Adipocyte (in vitro differentiated cells): ENCODE data around the gene CPED1.
A peak's percentile ranks its signal among the peaks of the same experiment; 100 is the strongest.

Source experiments
- DNase-seq: peaks from one replicate; pipeline ENCODE4 v3.0.0-alpha.2; 2015; ENCODE audit warnings: low read depth
- H3K27me3 ChIP-seq: replicated peaks from 2 replicates; pipeline ENCODE4 v1.7.0; 2013; ENCODE audit warnings: mild to moderate bottlenecking, low read length, moderate library complexity; ENCODE audit not compliant: control insufficient read depth, insufficient read depth
- H3K36me3 ChIP-seq: 2 replicates; pipeline ENCODE4 v1.7.0; 2013; ENCODE audit warnings: low read length, mild to moderate bottlenecking, moderate library complexity; ENCODE audit not compliant: control insufficient read depth, insufficient read depth, severe bottlenecking
- H3K4me1 ChIP-seq: 2 replicates; pipeline ENCODE4 v1.7.0; 2013; ENCODE audit warnings: mild to moderate bottlenecking, low read length, moderate library complexity; ENCODE audit not compliant: control insufficient read depth, insufficient read depth
- H3K4me3 ChIP-seq: 2 replicates; pipeline ENCODE4 v1.7.0; 2013; ENCODE audit warnings: mild to moderate bottlenecking, low read length, moderate library complexity
- H3K9ac ChIP-seq: 2 replicates; pipeline ENCODE4 v1.7.0; 2013; ENCODE audit warnings: mild to moderate bottlenecking, low read length, moderate library complexity
- H3K9me3 ChIP-seq: 2 replicates; pipeline ENCODE4 v1.7.0; 2013; ENCODE audit warnings: mild to moderate bottlenecking, low read length, moderate library complexity; ENCODE audit not compliant: control insufficient read depth

Gene CPED1

GRCh38 chr7:121272676-121273075 lies 284.2 kb downstream of the CPED1 start:
- DNase-seq: no peak
- Histone ChIP-seq H3K9me3 (no peaks in the 10 kb centered on the region), H3K4me3 (no peak overlapping the region), H3K9ac (no peak overlapping the region), H3K36me3 (no peaks in the 10 kb centered on the region), H3K27me3 (no peaks in the 10 kb centered on the region), H3K4me1 (peaks cover 24% of the 10 kb centered on the region)

- peak; percentile 54 for DNase-seq
These were observed 285.1 kb downstream of the CPED1 start for GRCh38 chr7:121273467-121274167.

GRCh38 chr7:121274467-121274866 lies 286.0 kb downstream of the CPED1 start:
- H3K36me3 ChIP-seq: no peaks in the 10 kb centered on the region
- H3K4me1 ChIP-seq: peaks cover 29% of the 10 kb centered on the region
- no peaks in the 10 kb centered on the region for H3K27me3 ChIP-seq
- DNase-seq: no peak
- no peaks in the 10 kb centered on the region for H3K9me3 ChIP-seq
- no peak overlapping the region for H3K4me3 ChIP-seq
- H3K9ac ChIP-seq: no peak overlapping the region

More at GRCh38 chr7:121273467-121274167, 285.1 kb downstream of the CPED1 start:
- Histone ChIP-seq H3K4me3 (no peak overlapping the region), H3K36me3 (no peaks in the 10 kb centered on the region), H3K4me1 (peaks cover 24% of the 10 kb centered on the region), H3K27me3 (no peaks in the 10 kb centered on the region), H3K9me3 (no peaks in the 10 kb centered on the region), H3K9ac (no peak overlapping the region)

- Histone ChIP-seq H3K9me3 (no peaks in the 10 kb centered on the region), H3K4me3 (no peak overlapping the region), H3K4me1 (peaks cover 29% of the 10 kb centered on the region), H3K9ac (no peak overlapping the region), H3K27me3 (no peaks in the 10 kb centered on the region), H3K36me3 (no peaks in the 10 kb centered on the region)
- DNase-seq: no peak
These were observed 286.7 kb downstream of the CPED1 start for GRCh38 chr7:121275204-121275603.

- H3K36me3 ChIP-seq: no peaks in the 10 kb centered on the region
- peaks cover 29% of the 10 kb centered on the region for H3K4me1 ChIP-seq
- H3K4me3 ChIP-seq: no peak overlapping the region
- H3K9me3 ChIP-seq: no peaks in the 10 kb centered on the region
- no peak overlapping the region for H3K9ac ChIP-seq
- no peaks in the 10 kb centered on the region for H3K27me3 ChIP-seq
- no peak for DNase-seq
These were observed 287.8 kb downstream of the CPED1 start for GRCh38 chr7:121276313-121276712.

- peak; percentile 54 for DNase-seq
These were observed 289.9 kb downstream of the CPED1 start for GRCh38 chr7:121278120-121279021.

GRCh38 chr7:121279060-121279620 lies 290.6 kb downstream of the CPED1 start:
- Histone ChIP-seq H3K27me3 (no peaks in the 10 kb centered on the region), H3K9me3 (no peaks in the 10 kb centered on the region), H3K9ac (no peak overlapping the region), H3K36me3 (peaks cover 9% of the 10 kb centered on the region), H3K4me1 (peaks cover 20% of the 10 kb centered on the region), H3K4me3 (peak overlapping the region; percentile 50)
- no peak for DNase-seq

More at GRCh38 chr7:121278120-121279021, 289.9 kb downstream of the CPED1 start:
- peaks cover 28% of the 10 kb centered on the region for H3K4me1 ChIP-seq
- H3K27me3 ChIP-seq: no peaks in the 10 kb centered on the region
- H3K36me3 ChIP-seq: peaks cover 5% of the 10 kb centered on the region
- H3K9me3 ChIP-seq: no peaks in the 10 kb centered on the region
- peak overlapping the region; percentile 2 for H3K9ac ChIP-seq
- peak overlapping the region; percentile 50 for H3K4me3 ChIP-seq

- DNase-seq: no peak
- no peaks in the 10 kb centered on the region for H3K27me3 ChIP-seq
These were observed 291.3 kb downstream of the CPED1 start for GRCh38 chr7:121279822-121280221.

GRCh38 chr7:121280656-121281055 lies 292.1 kb downstream of the CPED1 start:
- Histone ChIP-seq H3K4me3 (no peak overlapping the region), H3K9me3 (peaks cover 4% of the 10 kb centered on the region), H3K4me1 (peaks cover 11% of the 10 kb centered on the region), H3K27me3 (no peaks in the 10 kb centered on the region), H3K36me3 (peaks cover 10% of the 10 kb centered on the region), H3K9ac (no peak overlapping the region)
- DNase-seq: no peak

More at GRCh38 chr7:121279822-121280221, 291.3 kb downstream of the CPED1 start:
- H3K9me3 ChIP-seq: no peaks in the 10 kb centered on the region
- H3K4me1 ChIP-seq: peaks cover 13% of the 10 kb centered on the region
- peaks cover 9% of the 10 kb centered on the region for H3K36me3 ChIP-seq
- no peak overlapping the region for H3K9ac ChIP-seq
- H3K4me3 ChIP-seq: no peak overlapping the region

GRCh38 chr7:121282129-121282528 lies 293.6 kb downstream of the CPED1 start:
- DNase-seq: no peak
- Histone ChIP-seq H3K4me3 (no peak overlapping the region), H3K9me3 (peaks cover 4% of the 10 kb centered on the region)

GRCh38 chr7:121285066-121285667 lies 296.7 kb downstream of the CPED1 start:
- H3K36me3 ChIP-seq: peaks cover 16% of the 10 kb centered on the region
- H3K9me3 ChIP-seq: peaks cover 4% of the 10 kb centered on the region
- no peak overlapping the region for H3K4me3 ChIP-seq
- peaks cover 3% of the 10 kb centered on the region for H3K4me1 ChIP-seq
- H3K9ac ChIP-seq: no peak overlapping the region
- no peaks in the 10 kb centered on the region for H3K27me3 ChIP-seq
- DNase-seq: no peak

More at GRCh38 chr7:121282129-121282528, 293.6 kb downstream of the CPED1 start:
- H3K36me3 ChIP-seq: peaks cover 16% of the 10 kb centered on the region
- H3K9ac ChIP-seq: no peak overlapping the region
- H3K27me3 ChIP-seq: no peaks in the 10 kb centered on the region
- H3K4me1 ChIP-seq: peaks cover 11% of the 10 kb centered on the region
